ENCODE measurements around the gene MAD1L1. TPM values are rescaled to one million over a fixed set of nuclear protein-coding genes. Genes with fewer than 3 reads are reported as not detected.

MAD1L1 gene
- total RNA-seq, 2 experiments from 2014 or later: 58.3 to 65.3 TPM

- CTCF ChIA-PET (ENCODE audit: unreplicated experiment): no interaction called here
- no peak overlapping the region for H3K4me2 ChIP-seq (ENCODE audit: low read length)
- no peaks in the 10 kb centered on the region for H3K79me2 ChIP-seq (ENCODE audit: insufficient read depth, low read depth, low read length)
- intact Hi-C loops (cut with micrococcal nuclease; ENCODE audit: unreplicated experiment): no loop called here
- no peaks in the 10 kb centered on the region for H3K9me2 ChIP-seq (ENCODE audit: insufficient read depth, low read length)
- no peaks in the 10 kb centered on the region for H3K9me3 ChIP-seq (ENCODE audit: low read length)
- no peak overlapping the region for H2AFZ ChIP-seq (ENCODE audit: low read length)
- no peak overlapping the region for H3K4me3 ChIP-seq (ENCODE audit: low read depth, low read length, poor library complexity, severe bottlenecking)
- H3K27ac ChIP-seq (ENCODE audit: low read depth, low read length, poor library complexity, severe bottlenecking): no peak overlapping the region
- BruUV-seq (replicated peaks): no TSS peak
- no peaks in the 10 kb centered on the region for H4K20me1 ChIP-seq (ENCODE audit: insufficient read depth, low read length)
- no peak for DNase-seq (ENCODE audit: low spot score)
- H3K4me1 ChIP-seq (ENCODE audit: insufficient read depth, low read length, poor library complexity, severe bottlenecking): no peaks in the 10 kb centered on the region
- POLR2A ChIA-PET: interaction anchor here (0.7 kb wide), 1 partner anchor 13 kb away, joined by 4 read pairs; no protein-coding TSS in a partner anchor
- no peaks in the 10 kb centered on the region for H3K36me3 ChIP-seq (ENCODE audit: insufficient read depth, low read length)
- TF ChIP-seq EZH2phosphoT487 (IDR thresholded peaks at IDR 0.05; ENCODE audit: borderline replicate concordance, low read depth, low read length): no peak
- TF ChIP-seq CTCF (conservative IDR thresholded peaks at IDR 0.05; ENCODE audit: low read length): no peak
Observed at GRCh38 chr7:2123916-2124315, 108.8 kb downstream of the MAD1L1 start.

- H3K27ac ChIP-seq (ENCODE audit: low read depth, low read length, poor library complexity, severe bottlenecking): no peak overlapping the region
- intact Hi-C loops (cut with micrococcal nuclease; ENCODE audit: unreplicated experiment): no loop called here
Observed at GRCh38 chr7:2123360-2123759, 109.4 kb downstream of the MAD1L1 start.

More at GRCh38 chr7:2123360-2123759, 109.4 kb downstream of the MAD1L1 start:
- DNase-seq (ENCODE audit: low spot score): no peak
- Histone ChIP-seq H3K4me3 (ENCODE audit: low read depth, low read length, poor library complexity, severe bottlenecking) (no peak overlapping the region), H2AFZ (ENCODE audit: low read length) (no peak overlapping the region), H3K9me2 (ENCODE audit: insufficient read depth, low read length) (no peaks in the 10 kb centered on the region), H3K4me2 (ENCODE audit: low read length) (no peak overlapping the region), H4K20me1 (ENCODE audit: insufficient read depth, low read length) (no peaks in the 10 kb centered on the region), H3K79me2 (ENCODE audit: insufficient read depth, low read depth, low read length) (no peaks in the 10 kb centered on the region), H3K9me3 (ENCODE audit: low read length) (no peaks in the 10 kb centered on the region), H3K36me3 (ENCODE audit: insufficient read depth, low read length) (no peaks in the 10 kb centered on the region), H3K4me1 (ENCODE audit: insufficient read depth, low read length, poor library complexity, severe bottlenecking) (no peaks in the 10 kb centered on the region)
- CTCF ChIA-PET (ENCODE audit: unreplicated experiment): no interaction called here
- no peak for TF ChIP-seq CTCF (conservative IDR thresholded peaks at IDR 0.05; ENCODE audit: low read length)
- TF ChIP-seq EZH2phosphoT487 (IDR thresholded peaks at IDR 0.05; ENCODE audit: borderline replicate concordance, low read depth, low read length): no peak
- POLR2A ChIA-PET: interaction anchor here (0.7 kb wide), 1 partner anchor 12 kb away, joined by 4 read pairs; no protein-coding TSS in a partner anchor
- BruUV-seq (replicated peaks): no TSS peak

Data from OCI-LY7 (cell line).